SU-DHL-6 (cell line): Measurements from ENCODE around the gene ARFGEF3.

ENCODE experiments used
- CTCF ChIP-seq: fragments of 200-600 bp; sonication (generic); IDR thresholded peaks from one replicate; pipeline ENCODE4 v1.5.1; 2017; ENCODE audit warnings: antibody characterized with exemption, mild to moderate bottlenecking, low read length, moderate library complexity; ENCODE audit not compliant: insufficient read depth, poor library complexity, severe bottlenecking
- EZH2phosphoT487 ChIP-seq: fragments of 200-600 bp; sonication (generic), shearing (Covaris generic); conservative IDR thresholded peaks from 2 replicates; pipeline ENCODE4 v1.6.1; 2018; ENCODE audit warnings: mild to moderate bottlenecking, antibody characterized with exemption, low read length, moderate library complexity, mixed read lengths

GRCh38 chr6:138308731-138309110 lies 147.0 kb downstream of the ARFGEF3 start:
- TF ChIP-seq CTCF: no peak
- no peak for TF ChIP-seq EZH2phosphoT487
